HG03565 (cell line): ENCODE results near the gene MVB12A.

Experiments used
- ATAC-seq: cut with Tn5 transposase; IDR thresholded peaks from one replicate; pipeline ENCODE4 v1.9.1; 2021; ENCODE audit warnings: mild to moderate bottlenecking, moderate library complexity; ENCODE audit not compliant: unreplicated experiment

Gene MVB12A

DNA sequence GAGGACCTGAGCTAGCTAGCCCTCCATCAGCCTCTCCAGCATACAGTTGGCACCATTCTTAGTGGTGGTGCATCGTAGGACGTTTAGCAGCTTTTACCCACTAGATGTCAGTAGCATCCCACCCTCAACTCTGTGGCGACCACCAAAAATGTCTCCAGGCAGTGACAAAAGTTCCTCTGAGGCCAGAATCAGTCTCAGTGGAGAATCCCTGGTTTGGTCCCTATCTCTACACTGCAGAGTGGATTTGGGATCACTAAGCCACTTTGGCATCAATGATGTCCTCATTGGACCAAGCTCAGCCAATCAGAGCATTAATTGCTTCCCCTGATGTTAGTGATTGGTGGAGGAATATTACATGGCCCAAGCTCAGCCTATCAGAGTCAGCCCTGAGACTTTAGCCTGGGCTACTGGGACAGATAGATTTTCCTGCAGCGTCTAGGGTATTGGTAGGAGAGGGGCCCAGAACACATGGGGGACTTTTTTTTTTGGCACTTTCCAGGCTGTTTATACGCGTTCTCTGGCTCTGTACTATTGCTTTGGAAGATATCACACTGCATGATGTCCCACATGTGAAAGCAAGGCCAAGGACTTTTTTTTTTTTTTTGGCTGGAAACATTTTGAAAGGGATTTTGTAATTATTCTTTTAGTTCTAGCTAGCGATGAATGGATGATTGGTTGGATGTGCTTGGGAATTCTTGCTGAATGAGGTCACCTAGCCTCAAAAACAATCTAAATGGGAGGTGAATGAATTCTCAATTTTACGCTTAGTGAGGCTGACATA, 21.6 kb downstream of the MVB12A start:
- ATAC-seq = no peak

DNA sequence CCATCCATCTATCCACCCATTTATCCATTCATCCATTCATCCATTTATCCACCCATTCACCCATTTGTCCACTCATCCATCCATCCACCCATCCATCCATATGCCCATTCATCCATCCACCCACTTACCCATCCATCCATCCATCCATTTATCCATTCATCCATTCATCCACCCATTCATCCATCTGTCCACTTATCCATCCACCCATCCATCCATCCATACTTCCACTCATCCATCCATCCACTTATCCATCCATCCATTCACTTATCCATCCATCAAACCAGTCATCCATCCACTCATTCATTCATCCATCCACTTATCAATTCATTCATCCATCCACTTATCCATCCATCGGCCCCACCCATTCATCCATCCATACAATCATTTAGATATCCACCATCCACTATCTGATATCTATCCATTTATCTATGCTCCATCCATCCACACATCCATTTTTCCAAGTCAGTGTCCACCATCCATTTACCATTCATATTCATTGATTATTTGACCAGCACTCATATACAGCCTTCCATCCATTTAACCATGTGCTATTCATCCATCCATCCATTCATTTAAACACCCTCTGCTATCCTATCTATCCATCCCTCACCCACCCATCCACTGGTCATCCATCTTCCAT, 25.8 kb downstream of the MVB12A start:
- no peak for ATAC-seq

- no peak for ATAC-seq
Observed at GRCh38 chr19:17447704-17448130, 27.9 kb downstream of the MVB12A start.

GRCh38 chr19:17448131-17448967, 28.5 kb downstream of the MVB12A start, which contains the start of gene TMEM221:
TMEM221 (minus strand) TSS chr19:17448668; CDS start chr19:17448462, 206 bp downstream.
- ATAC-seq = no peak

GRCh38 chr19:17450264-17451075, 30.6 kb downstream of the MVB12A start:
- no peak for ATAC-seq

DNA sequence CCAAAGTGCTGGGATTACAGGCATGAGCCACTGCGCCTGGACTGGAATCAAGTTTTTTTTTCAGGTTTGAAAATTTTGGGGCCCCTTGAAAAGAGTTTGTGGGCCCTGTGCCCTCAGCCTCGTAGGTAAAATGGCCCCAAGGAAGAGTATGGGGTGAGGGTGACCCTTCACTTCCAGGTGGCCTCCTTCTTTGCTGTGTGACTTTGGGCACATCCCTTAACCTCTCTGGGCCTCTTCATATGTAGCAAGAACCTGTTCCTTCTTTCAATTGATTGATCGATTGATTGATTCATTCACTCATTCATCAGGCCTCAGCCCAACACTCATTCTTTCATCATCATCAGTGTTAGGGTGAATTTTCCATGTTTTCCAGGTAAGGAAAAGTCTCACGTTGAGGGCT, 32.0 kb downstream of the MVB12A start:
- ATAC-seq = no peak

DNA sequence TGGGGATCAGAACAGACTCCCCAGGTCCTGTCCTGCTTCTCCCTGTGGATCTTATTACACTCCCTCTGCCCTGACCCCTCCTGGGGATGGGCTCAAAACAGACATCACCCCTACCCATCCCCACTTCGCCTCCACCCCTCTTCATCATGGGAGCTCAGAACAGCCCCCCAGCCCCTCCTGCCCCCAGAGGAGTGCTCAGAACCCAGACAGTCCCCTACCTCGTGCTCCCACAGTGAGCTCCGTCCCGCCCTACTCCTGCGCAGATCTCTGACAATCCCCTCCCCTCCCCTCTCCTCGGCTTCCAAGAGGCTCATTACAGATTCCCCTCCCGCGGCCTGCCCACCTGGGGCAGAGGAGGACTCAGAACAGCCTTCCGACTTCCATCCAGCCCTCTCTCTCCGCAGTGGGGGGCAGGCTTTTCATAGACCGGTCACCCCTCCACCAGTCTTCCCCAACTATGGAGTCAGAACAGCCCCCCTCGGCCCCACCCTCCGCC, 34.8 kb downstream of the MVB12A start:
- no peak for ATAC-seq

DNA sequence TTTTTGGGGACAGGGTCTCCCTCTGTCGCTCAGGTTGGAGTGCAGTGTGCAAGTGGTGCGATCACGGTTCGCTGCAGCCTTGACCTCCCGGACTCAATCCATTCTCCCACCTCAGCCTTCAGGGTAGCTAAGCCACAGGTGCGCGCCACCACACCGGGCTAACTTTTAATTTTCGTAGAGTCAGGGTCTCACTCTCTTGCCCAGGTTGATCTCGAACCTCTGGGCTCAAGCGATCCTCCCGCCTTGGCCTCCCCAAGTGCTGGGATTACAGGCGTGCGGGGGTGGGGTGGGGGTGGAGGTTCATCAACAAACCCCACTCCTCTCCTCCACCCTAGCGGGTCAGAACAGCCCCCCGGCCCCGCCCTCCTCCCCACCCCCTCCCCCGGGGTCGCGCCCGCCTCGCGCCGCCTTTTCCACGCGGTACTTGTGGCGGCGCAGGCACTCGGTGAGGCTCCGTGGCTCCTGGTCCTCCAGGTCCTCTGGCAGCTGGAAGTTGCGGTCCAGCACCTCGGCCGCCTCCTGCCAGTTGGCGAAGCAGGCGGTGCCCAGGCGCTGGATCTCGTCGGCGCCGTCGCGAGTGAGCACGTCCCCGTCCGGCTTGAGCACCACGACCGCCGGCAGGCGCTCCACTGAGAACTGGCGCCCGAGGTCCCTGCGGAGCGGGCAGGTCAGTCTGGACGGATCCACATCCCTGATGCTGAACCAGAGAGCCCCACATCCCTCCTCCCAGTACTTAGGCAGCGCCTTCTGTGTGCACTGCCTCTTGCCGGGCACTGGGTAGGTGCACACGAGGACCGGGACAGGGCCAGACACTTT, 35.7 kb downstream of the MVB12A start:
- no peak for ATAC-seq

- ATAC-seq = no peak
Observed at GRCh38 chr19:17456127-17456526, 36.3 kb downstream of the MVB12A start.

GRCh38 chr19:17457616-17458015, 37.8 kb downstream of the MVB12A start:
- ATAC-seq = no peak

DNA sequence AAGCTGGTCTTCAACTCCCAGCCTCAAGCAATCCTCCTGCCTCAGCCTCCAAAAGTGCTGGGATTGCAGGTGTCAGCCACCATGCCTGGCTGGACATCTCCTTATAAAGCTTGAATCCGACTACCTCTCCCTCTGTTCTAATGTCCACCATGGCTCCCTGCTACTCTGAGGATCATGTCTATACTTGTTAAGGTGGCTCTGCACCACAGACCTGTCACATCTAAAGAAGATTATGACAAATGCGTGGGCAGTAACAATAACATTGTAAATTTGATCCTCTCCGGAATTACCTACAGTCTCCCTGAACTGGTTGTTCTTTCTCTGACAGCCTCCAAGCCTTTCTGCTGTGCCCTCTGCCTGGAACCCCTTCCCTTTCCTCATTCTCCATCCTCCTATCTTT, 39.1 kb downstream of the MVB12A start:
- no peak for ATAC-seq

- ATAC-seq = no peak
Observed at GRCh38 chr19:17460372-17461230, 40.8 kb downstream of the MVB12A start, which contains the start of gene NXNL1. NXNL1 (minus strand) TSS chr19:17460926; CDS start chr19:17460869, 57 bp downstream.

DNA sequence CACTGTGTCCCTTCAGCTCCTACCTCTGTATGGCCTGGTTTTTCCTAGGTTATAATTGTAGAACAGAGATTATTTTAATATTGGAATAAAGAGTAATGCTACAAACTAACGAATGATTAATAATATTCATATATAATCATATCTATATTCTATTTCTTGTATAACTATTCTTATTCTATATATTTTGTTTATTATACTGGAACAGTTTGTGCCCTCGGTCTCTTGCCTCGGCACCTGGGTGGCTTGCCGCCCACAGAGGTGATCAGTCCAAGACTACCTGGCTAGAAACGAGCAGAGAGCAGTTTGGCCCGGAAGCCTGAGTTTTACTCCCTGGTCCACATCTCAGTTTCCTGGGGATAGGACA, 46.6 kb downstream of the MVB12A start:
- no peak for ATAC-seq

DNA sequence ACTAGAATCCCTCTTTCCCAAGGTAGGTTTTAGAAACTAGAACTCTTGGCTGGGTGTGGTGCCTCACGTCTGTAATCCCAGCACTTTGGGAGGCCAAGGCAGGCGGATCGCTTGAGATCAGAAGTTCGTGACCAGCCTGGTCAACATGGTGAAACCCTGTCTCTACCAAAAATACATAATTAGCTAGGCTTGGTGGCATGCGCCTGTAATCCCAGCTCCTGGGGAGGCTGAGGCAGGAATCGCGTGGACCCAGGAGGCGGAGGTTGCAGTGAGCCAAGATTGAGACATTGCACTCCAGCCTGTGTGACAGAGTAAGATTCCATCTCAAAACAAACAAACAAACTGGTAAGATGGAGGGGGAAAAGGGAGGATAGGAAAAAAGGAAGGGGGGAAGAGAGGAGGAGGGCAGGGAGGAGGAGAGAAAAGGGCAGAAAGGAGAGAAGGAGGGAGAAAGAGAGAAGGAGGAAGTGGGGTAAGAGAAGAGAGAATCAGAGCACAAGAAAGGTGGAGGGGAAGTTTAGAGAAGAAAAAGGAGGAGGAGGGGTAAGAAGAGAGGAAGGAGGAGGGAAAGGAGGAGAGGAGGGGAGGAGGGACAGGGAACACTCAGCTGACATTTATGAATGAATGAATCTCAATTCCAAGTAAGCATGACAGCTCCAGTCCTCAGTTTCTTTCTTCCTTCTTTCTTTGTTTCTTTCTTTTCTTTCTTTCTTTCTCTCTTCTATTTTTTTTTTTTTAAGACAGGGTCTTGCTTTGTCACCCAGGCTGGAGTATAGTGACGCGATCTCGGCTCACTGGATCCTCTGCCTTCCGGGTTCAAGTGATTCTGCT, 47.8 kb downstream of the MVB12A start:
- ATAC-seq = no peak

DNA sequence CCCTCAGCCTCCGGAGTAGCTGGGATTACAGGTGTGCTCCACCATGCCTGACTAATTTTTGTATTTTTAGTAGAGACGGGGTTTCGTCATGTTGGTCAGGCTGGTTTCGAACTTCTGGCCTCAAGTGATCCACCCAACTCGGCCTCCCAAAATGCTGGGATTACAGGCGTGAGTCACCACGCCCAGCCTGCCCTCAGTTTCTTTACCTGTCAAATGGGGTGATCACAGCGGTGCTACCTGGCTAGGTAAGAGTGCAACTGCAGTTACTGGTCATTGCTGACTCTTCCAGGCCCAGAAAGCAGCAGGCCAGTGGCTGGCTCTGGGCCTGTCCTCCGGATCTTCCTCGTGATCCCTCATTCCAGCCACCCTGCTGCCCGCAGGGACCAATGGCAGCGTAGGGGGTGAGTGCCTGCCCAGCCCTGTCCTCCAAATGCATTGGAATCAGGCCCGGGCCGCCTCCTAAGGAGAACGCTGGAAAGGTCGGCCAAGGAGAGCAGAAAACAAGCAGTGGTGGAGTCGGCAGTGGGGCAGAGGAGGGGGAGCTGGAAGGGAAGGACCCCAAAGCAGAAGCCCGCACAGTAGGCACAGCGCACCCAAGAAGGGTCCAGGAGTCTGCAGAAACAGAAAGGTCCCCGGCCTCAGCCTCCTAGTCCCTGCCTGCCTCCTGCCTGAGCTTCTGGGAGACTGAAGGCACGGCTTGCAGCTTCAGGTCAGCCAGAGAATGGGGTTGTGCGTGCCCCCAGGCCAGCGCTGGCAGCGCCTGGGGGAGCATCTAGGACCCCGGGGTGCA, 48.6 kb downstream of the MVB12A start:
- ATAC-seq = no peak

DNA sequence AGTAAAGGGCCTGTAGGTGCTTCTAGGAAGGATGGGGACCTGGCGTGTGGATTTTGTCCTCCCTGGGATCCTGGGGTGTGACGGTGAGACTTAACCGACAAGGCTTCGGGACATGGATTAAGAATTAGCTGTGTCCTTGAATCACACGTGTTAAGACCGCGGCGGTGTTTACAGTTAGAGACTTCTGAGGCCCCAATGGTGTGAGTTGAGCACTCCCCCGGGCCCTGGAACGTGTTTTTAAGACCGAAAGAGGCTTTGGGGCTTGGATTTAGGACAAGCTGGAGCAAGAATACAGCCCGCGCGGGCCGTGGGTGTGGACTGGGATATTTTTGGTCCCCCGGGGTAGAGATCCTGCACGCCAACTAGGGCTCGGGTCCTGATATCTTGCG, 49.2 kb downstream of the MVB12A start:
- no peak for ATAC-seq

GRCh38 chr19:17469481-17470067, 49.7 kb downstream of the MVB12A start:
- ATAC-seq = peak; percentile 35
